NOMO-1 (cell line): ENCODE results near the gene ZNF408.
"Not testable (repeated sequence)": the region's sequence is repeated elsewhere in the genome, so short reads cannot be mapped to it uniquely, and the experiment has no call there.

Source experiments
- DNase-seq, 2 experiments: peaks; one replicate each; lab custom pipeline; 2025; ENCODE audit not compliant: unreplicated experiment in 2 of 2; lab: John Stamatoyannopoulos, UW

Gene ZNF408

GRCh38 chr11:46696212-46696558, 4.6 kb upstream of the ZNF408 start:
- DNase-seq = no peak

DNA sequence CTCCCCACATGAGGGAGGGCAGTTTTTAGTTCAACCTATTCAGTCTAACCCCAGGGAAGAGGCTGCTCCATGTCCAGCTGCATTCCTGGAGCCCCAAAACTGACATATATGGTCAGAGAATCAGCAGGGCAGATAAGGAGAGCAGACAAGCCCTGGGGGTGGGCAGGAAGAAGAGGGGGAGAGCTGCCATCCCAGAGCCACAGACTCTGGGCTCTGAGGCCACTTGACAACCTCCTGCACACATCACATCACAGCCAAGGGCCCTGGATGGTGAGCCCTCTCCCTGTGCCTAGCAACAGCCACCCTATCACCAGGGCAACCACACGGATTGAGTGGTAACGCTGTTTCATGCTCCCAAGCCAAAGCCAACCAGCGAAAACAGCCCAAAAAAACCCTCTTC, 3.5 kb upstream of the ZNF408 start:
- DNase-seq = no peak

DNA sequence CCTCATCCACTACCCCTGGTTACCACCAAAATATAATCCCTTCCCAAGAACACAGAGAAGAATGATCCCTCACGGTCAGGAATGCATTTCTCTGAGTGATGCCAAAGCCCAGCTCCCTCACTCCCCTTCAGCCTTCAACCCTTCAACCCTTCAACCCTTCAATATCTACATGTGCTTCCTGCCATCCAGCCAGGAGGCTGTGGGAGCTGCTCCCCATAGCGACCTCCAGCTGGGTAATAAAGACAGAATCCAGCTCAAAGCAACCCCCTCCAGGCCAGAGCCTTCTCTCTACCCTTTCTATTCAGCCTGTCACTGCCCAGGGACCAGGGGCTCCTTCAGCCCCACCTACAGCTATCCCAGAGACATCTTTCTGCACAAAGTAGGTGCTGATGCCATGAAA, 3.1 kb upstream of the ZNF408 start:
- DNase-seq = no peak

DNA sequence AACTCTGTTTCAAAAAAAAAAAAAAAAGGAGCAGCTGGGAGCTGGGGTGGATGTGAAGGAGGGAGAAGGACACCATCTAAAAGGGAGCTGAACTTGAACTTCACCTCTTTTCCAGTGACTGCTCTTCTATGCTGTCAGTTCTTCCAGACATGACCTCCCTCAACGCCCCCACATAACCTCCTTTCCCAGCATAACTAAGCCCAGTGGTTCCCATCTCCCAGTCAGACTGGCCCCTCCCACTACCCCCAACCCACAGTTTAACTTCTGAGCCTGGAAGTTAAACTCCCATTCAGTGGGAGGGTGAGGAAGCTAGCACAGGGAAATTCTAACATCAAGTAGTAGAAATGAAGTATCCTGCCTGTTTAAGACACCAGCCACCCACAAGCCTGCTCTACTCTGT, 2.2 kb upstream of the ZNF408 start:
- DNase-seq = no peak

DNA sequence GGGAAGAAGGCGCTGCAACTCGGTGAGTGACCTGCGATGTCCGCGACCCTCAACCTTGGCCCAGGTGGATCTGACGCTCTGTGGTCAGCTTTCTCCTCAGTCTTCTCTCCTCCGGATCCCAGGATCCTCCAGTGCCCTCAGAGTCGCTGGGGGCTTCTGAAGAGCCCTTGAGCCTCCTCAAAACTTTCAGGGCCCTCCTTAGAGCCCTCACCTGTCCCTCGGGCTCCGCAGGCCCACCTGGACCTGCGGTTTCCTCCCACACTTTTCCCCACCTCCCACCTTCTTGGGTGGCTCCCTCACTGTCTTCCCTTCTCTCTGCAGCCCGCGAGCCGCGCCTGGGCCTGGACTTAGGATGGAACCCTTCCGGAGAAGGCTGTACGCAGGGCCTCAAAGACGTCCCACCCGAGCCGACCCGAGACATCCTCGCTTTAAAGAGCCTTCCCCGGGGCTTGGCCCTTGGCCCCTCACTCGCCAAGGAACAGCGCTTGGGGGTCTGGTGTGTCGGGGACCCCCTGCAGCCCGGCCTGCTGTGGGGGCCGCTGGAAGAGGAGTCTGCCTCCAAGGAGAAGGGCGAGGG, 335 bp downstream of the ZNF408 start:
- no peak for DNase-seq

DNA sequence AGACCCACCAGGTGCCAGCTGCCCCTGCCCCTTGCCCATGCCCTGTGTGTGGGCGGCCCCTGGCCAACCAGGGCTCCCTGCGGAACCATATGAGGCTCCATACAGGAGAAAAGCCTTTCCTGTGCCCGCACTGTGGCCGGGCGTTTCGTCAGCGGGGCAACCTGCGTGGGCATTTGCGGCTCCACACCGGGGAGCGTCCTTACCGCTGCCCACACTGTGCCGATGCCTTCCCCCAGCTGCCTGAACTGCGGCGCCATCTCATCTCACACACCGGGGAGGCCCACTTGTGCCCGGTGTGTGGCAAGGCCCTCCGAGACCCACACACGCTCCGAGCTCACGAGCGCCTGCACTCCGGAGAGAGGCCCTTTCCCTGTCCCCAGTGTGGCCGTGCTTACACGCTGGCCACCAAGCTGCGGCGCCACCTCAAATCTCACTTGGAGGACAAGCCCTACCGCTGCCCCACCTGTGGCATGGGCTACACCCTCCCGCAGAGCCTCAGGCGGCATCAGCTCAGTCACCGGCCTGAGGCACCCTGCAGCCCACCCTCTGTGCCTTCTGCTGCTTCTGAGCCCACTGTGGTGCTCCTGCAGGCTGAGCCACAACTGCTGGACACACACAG, 4.3 kb downstream of the ZNF408 start:
- no peak for DNase-seq

- no peak for DNase-seq
Measured at GRCh38 chr11:46706886-46707285, 6.1 kb downstream of the ZNF408 start.

- DNase-seq = not testable (repeated sequence)
Measured at GRCh38 chr11:46709351-46709750, 8.5 kb downstream of the ZNF408 start.

DNA sequence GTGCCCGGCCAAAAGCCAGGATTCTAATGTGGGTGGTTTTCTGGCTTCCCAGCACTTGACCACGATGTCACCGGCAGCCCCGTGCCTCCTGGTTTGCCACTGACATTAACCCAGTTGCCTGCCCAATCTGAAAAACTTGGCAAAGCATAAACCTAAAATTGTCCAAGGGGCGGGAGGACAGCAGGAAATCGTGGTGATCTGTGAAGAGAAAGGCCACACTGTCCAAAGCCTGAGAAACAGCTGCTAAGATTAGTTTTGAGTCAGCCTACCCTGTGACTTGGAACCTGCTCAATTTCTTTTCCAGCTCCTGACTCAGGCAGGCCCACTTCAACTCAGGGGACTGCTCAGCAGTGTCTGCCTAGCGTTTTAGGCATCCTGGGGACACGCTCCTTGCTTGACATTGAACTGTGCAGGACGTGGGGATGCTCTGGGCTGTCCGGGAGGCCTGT, 10.0 kb downstream of the ZNF408 start:
- no peak for DNase-seq

DNA sequence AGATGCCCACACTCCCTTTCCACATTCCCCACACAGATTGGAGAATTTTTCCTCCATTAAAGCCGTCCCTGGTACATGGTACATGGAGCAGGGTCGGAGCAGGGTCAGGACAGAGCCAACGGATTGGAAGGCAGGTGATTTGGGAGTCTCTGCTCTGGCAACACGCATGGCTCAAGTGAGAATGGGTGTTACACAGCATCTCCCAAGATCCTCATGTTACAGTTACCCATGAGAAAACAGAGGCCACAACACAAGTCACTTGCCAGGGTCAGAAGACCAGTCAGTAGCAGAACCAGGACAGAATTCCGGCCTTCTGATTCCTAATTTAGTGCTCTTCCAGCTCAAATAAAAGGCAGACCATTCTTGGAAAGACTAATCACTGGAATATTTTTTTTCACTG, 10.5 kb downstream of the ZNF408 start:
- no peak for DNase-seq

DNA sequence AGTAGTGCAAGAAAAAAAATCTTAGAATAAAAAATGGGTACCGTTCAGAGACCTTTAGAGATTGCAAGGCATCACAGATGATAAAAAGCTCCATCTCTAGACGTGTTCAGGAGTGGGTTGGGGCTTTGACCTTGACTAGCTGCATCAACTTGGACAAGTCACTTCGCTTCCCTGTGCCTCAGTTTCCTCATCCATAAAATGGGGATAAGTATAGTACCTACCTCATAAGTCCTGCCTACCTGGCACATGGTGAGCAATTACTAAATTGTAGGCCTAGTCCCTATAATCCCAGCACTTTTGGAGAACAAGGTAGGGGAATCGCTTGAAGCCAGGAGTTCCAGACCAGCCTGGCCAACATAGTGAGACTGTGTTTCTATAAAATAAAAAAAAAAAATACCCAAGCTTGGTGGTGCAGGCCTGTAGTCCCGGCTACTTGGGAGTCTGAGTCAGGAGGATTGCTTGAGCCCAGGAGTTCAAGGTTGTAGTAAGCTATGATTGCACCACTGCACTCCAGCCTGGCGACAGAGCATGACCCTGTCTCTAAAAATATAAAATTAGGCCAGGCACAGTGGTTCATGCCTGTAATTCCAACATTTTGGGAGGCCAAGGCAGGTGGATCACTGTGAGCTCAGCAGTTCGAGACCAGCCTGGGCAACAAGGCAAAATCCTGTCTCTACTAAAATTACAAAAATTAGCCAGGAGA, 12.2 kb downstream of the ZNF408 start:
- no peak for DNase-seq

DNA sequence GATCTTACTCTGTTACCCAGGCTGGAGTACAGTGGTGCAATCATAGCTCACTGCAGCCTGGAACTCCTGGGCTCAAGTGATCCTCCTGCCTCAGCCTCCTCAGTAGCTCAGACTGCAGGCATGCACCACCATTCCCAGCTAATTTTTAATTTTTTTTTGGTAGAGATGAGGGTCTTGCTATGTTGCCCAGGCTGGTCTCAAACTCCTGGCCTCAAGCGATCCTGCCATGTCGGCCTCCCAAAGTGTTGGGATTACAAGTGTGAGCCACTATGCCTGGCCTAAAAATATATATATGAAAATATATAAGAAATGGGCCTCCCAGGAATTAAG, 17.0 kb downstream of the ZNF408 start:
- not testable (repeated sequence) for DNase-seq

GRCh38 chr11:46718155-46719019, 17.6 kb downstream of the ZNF408 start:
- DNase-seq = no peak

- DNase-seq = no peak
Measured at GRCh38 chr11:46719048-46719542, 18.3 kb downstream of the ZNF408 start, which contains the start of gene F2. Gene F2, plus strand, starts transcription at chr11:46719213. Its CDS starts 23 bp downstream, at chr11:46719236.

DNA sequence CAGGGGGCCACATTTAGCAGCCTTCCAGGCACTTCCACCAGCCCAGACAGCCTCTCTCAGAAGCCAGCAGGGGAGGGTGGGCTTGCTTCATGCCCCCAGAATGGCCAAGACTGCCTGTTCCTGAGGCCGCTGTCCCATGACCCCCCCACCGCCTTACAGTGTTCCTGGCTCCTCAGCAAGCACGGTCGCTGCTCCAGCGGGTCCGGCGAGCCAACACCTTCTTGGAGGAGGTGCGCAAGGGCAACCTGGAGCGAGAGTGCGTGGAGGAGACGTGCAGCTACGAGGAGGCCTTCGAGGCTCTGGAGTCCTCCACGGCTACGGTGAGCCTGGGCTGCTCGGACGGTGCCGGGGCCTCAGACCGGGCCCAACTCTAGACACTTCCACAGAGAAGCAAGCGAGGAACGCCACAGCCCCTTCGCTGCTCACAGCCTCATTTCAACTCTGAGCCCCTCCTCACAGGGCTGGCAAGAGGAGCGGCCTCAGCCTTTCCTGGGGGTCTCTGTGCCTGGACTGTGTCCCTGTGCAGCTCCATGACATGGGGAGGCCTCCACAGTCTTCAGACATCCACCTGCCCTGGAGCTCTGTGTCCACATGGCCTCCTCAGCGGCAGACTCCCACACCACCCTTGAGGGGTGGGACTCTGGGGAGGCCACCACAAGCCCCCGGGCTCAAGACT, 18.9 kb downstream of the ZNF408 start:
- DNase-seq = no peak

DNA sequence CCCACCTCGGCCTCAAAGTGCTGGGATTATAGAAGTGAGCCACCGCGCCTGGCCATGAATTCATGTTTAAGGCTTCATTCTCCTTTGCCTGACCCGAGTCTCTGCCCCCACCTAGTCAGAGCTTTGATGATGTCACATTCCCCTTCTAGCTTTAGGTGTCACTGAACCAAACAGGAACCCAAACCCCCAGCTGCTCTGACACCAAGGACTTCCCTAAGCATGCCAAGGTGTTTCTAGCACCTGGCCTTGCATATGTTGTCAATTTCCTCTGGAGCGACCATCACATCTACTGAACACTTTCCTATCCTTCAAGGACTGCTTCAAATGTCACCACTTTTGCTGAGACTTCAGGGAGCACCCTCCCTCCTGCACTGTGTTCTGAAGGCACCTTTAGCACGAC, 20.5 kb downstream of the ZNF408 start:
- no peak for DNase-seq

DNA sequence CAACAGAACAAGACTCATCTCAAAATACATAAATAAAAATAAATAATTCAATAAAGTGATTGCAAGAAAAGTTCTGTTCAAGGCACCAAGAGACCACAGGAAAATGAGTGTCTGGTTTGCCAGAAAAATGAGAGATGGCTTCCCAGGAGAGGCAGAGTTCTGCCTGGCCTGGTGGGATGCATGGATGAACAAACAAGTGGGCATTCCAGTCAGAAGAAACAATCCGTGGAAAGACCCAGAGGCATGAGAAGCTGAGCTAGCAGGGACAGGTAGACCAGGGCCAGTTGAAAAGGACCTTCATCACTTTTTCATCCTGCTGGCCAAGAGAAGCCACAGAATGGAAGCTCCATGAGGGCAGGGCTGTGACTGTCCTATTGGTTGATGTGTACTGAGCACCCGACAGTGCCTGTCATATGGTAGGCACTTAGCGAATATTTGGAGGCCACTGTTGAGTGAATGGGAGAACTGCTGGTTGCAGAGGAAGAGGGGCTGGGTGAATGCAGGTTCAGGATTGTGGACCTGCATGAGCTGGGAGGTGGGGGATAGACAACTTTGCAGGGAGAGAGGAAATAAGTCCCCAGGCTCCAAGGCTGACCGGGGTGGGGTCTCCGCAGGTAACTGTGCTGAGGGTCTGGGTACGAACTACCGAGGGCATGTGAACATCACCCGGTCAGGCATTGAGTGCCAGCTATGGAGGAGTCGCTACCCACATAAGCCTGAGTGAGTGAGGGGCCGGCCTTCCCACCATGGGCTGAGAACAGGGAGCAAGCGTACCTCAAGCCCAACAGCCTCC, 21.9 kb downstream of the ZNF408 start:
- DNase-seq = no peak

- DNase-seq = no peak
Measured at GRCh38 chr11:46723359-46723680, 22.5 kb downstream of the ZNF408 start.

- DNase-seq = no peak
Measured at GRCh38 chr11:46724088-46724487, 23.3 kb downstream of the ZNF408 start.
